Thyroid gland (tissue), 4 donors: ENCODE results near the gene THRB. TPM values are rescaled to one million over a fixed set of nuclear protein-coding genes. Genes with fewer than 3 reads are reported as not detected.

Experiments used
- DNase-seq, 2 donors: peaks; one replicate each; pipeline ENCODE4 v3.0.0-alpha.2; 2019
- H3K27ac ChIP-seq, 3 donors: fragments of 200-600 bp; sonication (generic); 1 replicate in 2 of 3; 2 replicates in 1 of 3; pipeline ENCODE4 v1.5.1; 2016 to 2019; ENCODE audit warnings: mild to moderate bottlenecking in 1 of 3, moderate library complexity in 1 of 3
- H3K27me3 ChIP-seq: fragments of 200-600 bp; sonication (generic); one replicate; pipeline ENCODE4 v1.5.1; 2019
- H3K36me3 ChIP-seq, 2 donors: fragments of 200-600 bp; sonication (generic); one replicate each; pipeline ENCODE4 v1.5.1; 2016 to 2019
- H3K4me1 ChIP-seq, 2 donors: fragments of 200-600 bp; sonication (generic); one replicate each; pipeline ENCODE4 v1.5.1; 2017 to 2019
- H3K4me3 ChIP-seq, 3 donors: fragments of 200-600 bp; sonication (generic); replicated peaks in 1 of 3; 1 replicate in 2 of 3; 2 replicates in 1 of 3; pipeline ENCODE4 v1.5.1; 2016; ENCODE audit warnings: mild to moderate bottlenecking in 1 of 3
- H3K9me3 ChIP-seq: fragments of 200-600 bp; sonication (generic); one replicate; pipeline ENCODE4 v1.5.1; 2017
- CTCF ChIP-seq, 6 experiments: fragments of 200-600 bp in 3 of 6; fragments of 450-650 bp in 3 of 6; sonication (generic) in 3 of 6; IDR thresholded peaks; one replicate each; pipeline ENCODE4 v1.5.1; 2016 to 2019; ENCODE audit warnings: antibody characterized with exemption in 6 of 6, mild to moderate bottlenecking in 2 of 6, inconsistent platforms in 1 of 6, moderate library complexity in 1 of 6
- POLR2A ChIP-seq, 2 donors: fragments of 450-650 bp; IDR thresholded peaks; one replicate each; pipeline ENCODE4 v1.6.1; 2017; ENCODE audit warnings: antibody characterized with exemption in 2 of 2, mild to moderate bottlenecking in 2 of 2, moderate library complexity in 1 of 2
- WGBS, 2 donors: methylation state at CpG; one replicate each; pipeline ENCODE4 v1.1.5; 2017; 5-methylcytosine and 5-hydroxymethylcytosine counted together
- intact Hi-C: fragments of 100-400 bp; cut with DNase I; formaldehyde crosslinking; loops from one replicate; pipeline ENCODE4 v1.15.1; 2023
- total RNA-seq, 4 donors: library from RNA; depleted of rRNA; stranded (reverse); fragments of >200 nt; gene quantifications; one replicate each; pipeline ENCODE4 v1.2.3, GENCODE V29; 2016

Gene THRB
- total RNA-seq, 4 donors from 2014 or later, result 11.1 to 33.2 (median 13.4) TPM

GRCh38 chr3:24513463-24513862, 18.8 kb upstream of the THRB start:
- TF ChIP-seq POLR2A (IDR thresholded peaks at IDR 0.05) (no peak), CTCF (IDR thresholded peaks at IDR 0.05) (no peak)
- Histone ChIP-seq H3K4me1 (no peaks in the 10 kb centered on the region), H3K27me3 (no peaks in the 10 kb centered on the region), H3K4me3 (no peak overlapping the region), H3K27ac (no peak overlapping the region), H3K9me3 (no peaks in the 10 kb centered on the region), H3K36me3 (no peaks in the 10 kb centered on the region)
- WGBS, 2 donors, result 55 to 67% methylated on average over 1 of the region's 1 CpG
- DNase-seq, result no peak
- intact Hi-C loops, result no loop called here

GRCh38 chr3:24512564-24513197, 18.0 kb upstream of the THRB start:
- Histone ChIP-seq H3K9me3 (no peaks in the 10 kb centered on the region), H3K27ac (no peak overlapping the region), H3K36me3 (no peaks in the 10 kb centered on the region), H3K27me3 (no peaks in the 10 kb centered on the region), H3K4me3 (no peak overlapping the region), H3K4me1 (no peaks in the 10 kb centered on the region)
- intact Hi-C loops, result no loop called here
- DNase-seq, result no peak
- 75 to 78% methylated on average over 5 of the region's 5 CpGs for WGBS, 2 donors
- no peak for TF ChIP-seq POLR2A (IDR thresholded peaks at IDR 0.05)

- Histone ChIP-seq H3K4me1 (no peaks in the 10 kb centered on the region), H3K27ac (no peak overlapping the region), H3K4me3 (no peak overlapping the region), H3K9me3 (no peaks in the 10 kb centered on the region), H3K27me3 (no peaks in the 10 kb centered on the region), H3K36me3 (no peaks in the 10 kb centered on the region)
- DNase-seq, result no peak
- TF ChIP-seq CTCF (IDR thresholded peaks at IDR 0.05), result no peak
- no peak for TF ChIP-seq POLR2A (IDR thresholded peaks at IDR 0.05)
- WGBS, 2 donors, result 91 to 93% methylated on average over 5 of the region's 5 CpGs
- intact Hi-C loops, result no loop called here
These were observed 15.5 kb upstream of the THRB start for GRCh38 chr3:24510030-24510648.

GRCh38 chr3:24508423-24508839, 13.8 kb upstream of the THRB start:
- H3K4me1 ChIP-seq, result no peaks in the 10 kb centered on the region
- no peaks in the 10 kb centered on the region for H3K9me3 ChIP-seq
- no peak overlapping the region for H3K4me3 ChIP-seq
- no peaks in the 10 kb centered on the region for H3K36me3 ChIP-seq
- H3K27ac ChIP-seq, result no peak overlapping the region
- no peak for TF ChIP-seq POLR2A (IDR thresholded peaks at IDR 0.05)
- no peak for TF ChIP-seq CTCF (IDR thresholded peaks at IDR 0.05)
- no peak for DNase-seq
- intact Hi-C loops, result no loop called here
- WGBS, 2 donors, result 97 to 100% methylated on average over 1 of the region's 1 CpG
- no peaks in the 10 kb centered on the region for H3K27me3 ChIP-seq

- no peaks in the 10 kb centered on the region for H3K4me1 ChIP-seq
- TF ChIP-seq POLR2A (IDR thresholded peaks at IDR 0.05) (no peak), CTCF (IDR thresholded peaks at IDR 0.05) (no peak)
- no peaks in the 10 kb centered on the region for H3K27me3 ChIP-seq
- H3K9me3 ChIP-seq, result no peaks in the 10 kb centered on the region
- H3K4me3 ChIP-seq, result no peak overlapping the region
- intact Hi-C loops, result no loop called here
- H3K27ac ChIP-seq, result no peak overlapping the region
- WGBS, 2 donors, result 75 to 80% methylated on average over 2 of the region's 2 CpGs
- H3K36me3 ChIP-seq, result no peaks in the 10 kb centered on the region
- DNase-seq, result no peak
These were observed 13.2 kb upstream of the THRB start for GRCh38 chr3:24507776-24508422.
